RWPE1 (cell line): ENCODE data around the gene DMBT1.

ENCODE experiments used
- CTCF ChIA-PET: fragments of 350-600 bp; sonication (Branson Sonifier 250); formaldehyde crosslinking; extraction: SDS; loops from one replicate; lab custom pipeline; 2021; lab: Yijun Ruan, JAX
- POLR2A ChIA-PET: fragments of 400-600 bp; formaldehyde crosslinking; extraction: SDS; loops from one replicate; lab custom pipeline; 2020; ENCODE audit warnings: antibody characterized with exemption; ENCODE audit not compliant: low non-redundant PET; lab: Yijun Ruan, JAX
- DNase-seq: peaks from one replicate; pipeline ENCODE4 v3.0.0; 2012; ENCODE audit warnings: low spot score
- H3K27ac ChIP-seq: fragments of 450-650 bp; 2 replicates; pipeline ENCODE4 v1.5.1; 2017
- CTCF ChIP-seq: fragments of 450-650 bp; conservative IDR thresholded peaks from 2 replicates; pipeline ENCODE4 v1.5.1; 2017; ENCODE audit warnings: low read depth, mild to moderate bottlenecking

The DMBT1 gene

DNA sequence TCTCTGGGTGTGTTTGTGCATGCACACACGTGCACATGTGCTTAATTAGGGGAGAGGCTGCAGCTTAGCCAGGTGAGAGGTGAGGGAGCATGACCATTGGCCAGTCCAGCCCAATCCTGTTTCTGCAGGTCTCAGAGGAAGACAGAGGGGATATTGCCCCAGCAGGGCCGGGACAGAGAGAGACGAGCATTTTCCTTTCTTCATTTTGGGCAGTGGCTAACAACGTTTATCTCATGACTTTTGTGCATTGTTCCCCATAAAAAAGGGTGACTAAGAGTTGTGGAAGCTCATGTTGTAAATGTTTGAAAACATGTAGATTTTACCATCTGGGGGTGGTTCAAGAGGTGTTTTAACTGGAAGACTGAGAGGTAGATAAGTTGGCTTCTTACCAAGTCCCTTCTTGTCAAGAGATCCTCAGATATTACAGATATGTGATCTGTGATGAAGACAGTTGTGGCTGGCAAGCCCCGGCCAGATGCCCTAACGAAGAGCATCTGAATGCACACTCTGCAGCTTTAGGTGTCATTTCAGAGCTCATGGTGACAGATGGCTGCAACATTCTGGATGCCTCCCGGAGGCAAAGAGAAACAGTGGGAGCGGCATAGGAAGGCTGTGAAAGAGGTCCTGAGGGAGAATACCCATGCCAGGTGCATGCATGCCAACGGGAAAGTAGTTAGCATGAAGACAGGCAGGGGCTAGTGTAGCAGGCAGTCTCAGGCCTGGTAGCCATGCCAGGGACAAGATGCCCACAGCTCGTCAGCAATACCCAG, 16.7 kb upstream of the DMBT1 start:
- DNase-seq = no peak
- CTCF ChIA-PET = no interaction called here
- no peak for TF ChIP-seq CTCF
- H3K27ac ChIP-seq = no peak overlapping the region
- POLR2A ChIA-PET = interaction anchor here (0.6 kb wide), 1 partner anchor 105 kb away, joined by 3 read pairs; no protein-coding TSS in a partner anchor

DNA sequence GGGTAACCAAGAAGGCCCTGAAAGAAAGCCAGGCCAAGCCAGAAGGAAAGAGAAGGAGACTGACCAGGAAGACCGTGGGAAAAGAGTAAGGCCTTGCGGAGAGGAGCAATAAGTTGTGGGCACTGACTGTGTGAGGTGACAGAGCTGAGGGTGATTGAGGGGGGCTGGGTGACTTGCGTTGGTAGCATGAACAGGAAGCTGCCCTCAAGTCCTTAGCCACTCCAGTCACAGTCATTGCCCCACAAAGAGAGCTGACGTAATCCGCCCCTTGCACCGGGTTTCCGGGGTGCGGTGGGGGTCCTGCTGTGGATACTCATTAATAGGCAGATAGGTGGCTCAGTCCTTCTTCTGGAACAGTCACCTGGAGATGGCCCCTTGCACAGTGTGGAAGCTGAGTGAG, 16.1 kb upstream of the DMBT1 start:
- CTCF ChIA-PET = no interaction called here
- POLR2A ChIA-PET = interaction anchor here (0.6 kb wide), 1 partner anchor 106 kb away, joined by 3 read pairs; no protein-coding TSS in a partner anchor
- no peak for DNase-seq
- no peak for TF ChIP-seq CTCF
- H3K27ac ChIP-seq = no peak overlapping the region

DNA sequence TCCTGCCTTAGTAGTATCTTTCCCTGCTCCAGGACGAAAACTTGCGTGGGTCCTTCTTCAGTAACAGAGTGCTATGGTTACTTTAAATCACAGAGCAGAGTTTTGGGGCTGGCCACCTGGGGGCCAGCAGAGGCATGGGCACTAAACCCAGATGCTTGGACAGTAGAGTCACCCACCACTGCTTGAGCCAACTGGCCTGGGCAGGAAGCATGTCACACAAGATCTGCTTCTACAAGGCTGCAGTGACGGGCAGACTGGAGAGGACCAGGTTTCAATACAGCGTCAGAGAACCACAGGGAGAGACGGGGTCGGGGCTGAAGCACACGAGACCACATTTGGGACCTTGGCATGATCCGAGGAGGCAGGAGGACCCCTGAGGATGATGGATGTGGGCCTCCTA, 14.3 kb upstream of the DMBT1 start:
- TF ChIP-seq CTCF = no peak
- CTCF ChIA-PET = no interaction called here
- DNase-seq = no peak
- POLR2A ChIA-PET = no interaction called here
- no peak overlapping the region for H3K27ac ChIP-seq

GRCh38 chr10:122548407-122549085, 12.0 kb upstream of the DMBT1 start:
- POLR2A ChIA-PET = no interaction called here
- no peak overlapping the region for H3K27ac ChIP-seq
- DNase-seq = no peak
- CTCF ChIA-PET = interaction anchor here (0.9 kb wide), 1 partner anchor 17 kb away, joined by 4 read pairs; no protein-coding TSS in a partner anchor
- no peak for TF ChIP-seq CTCF

DNA sequence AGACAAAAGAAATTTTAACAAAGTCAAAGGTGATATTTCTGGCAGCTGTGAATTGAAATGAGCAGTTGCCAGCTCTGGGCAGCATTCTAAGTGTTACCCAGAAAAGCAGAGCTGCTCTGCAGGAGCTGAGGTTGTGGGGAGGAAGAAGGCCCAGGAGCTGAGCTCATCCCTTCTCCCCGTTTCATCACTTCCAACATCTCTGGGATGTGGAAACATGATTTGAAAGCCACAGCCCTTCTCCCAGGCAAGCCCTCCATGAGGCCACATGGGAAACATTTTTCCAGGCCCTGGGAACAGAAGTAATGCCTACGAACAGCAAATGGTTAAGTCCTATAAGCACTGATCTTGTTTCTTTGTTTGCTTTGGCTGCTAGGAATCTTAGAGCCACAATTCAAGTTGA, 10.9 kb upstream of the DMBT1 start:
- no peak overlapping the region for H3K27ac ChIP-seq
- no peak for TF ChIP-seq CTCF
- DNase-seq = no peak
- ChIA-PET POLR2A (no interaction called here), CTCF (interaction anchor here (0.6 kb wide), 1 partner anchor 39 kb away, joined by 3 read pairs; no protein-coding TSS in a partner anchor)

DNA sequence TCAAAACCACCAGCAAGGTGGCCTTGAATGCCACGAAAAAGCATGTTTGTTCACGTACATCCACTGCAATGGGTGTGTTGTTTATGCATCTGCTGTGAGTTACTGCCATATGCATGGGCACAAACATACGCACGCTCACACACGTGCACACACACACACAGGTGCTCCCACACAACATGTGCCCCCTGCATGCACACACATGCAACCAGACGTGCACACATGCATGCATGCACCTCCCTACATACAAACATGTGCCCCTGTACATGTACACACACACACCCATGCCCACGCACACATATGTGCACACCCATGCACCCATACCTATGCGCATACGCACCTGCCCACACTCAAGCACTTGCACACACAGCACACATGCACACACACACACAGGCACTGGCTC, 10.1 kb upstream of the DMBT1 start:
- POLR2A ChIA-PET = no interaction called here
- CTCF ChIA-PET = interaction anchor here (0.6 kb wide), 2 partner anchors 14 to 39 kb away, joined by 3 to 4 read pairs; no protein-coding TSS in a partner anchor
- DNase-seq = no peak
- no peak overlapping the region for H3K27ac ChIP-seq
- no peak for TF ChIP-seq CTCF
